Right forelimb (tissue), 1 donor: ENCODE measurements around the gene ACE2.
"Not testable (repeated sequence)": the region's sequence is repeated elsewhere in the genome, so short reads cannot be mapped to it uniquely, and the experiment has no call there.

Experiments used
- DNase-seq: peaks from one replicate; pipeline ENCODE4 v3.0.0-alpha.2; 2018

ACE2 gene

DNA sequence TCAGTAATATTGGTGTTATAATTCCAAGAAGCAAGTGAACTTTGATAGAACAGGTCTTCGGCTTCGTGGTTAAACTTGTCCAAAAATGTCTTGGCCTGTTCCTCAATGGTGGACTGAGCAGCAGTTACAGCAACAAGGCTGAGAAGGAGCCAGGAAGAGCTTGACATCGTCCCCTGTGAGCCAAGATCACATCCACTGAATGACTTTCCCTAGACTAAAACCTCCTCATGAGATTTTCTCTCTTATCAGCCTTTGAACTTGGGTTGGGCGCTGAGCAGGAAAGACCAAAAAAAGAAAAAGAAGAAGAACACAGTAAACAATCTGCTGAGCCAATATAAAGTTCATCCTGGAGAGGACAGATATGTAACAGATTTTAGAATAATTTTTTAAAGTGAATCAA is at the start of gene ACE2:
Gene ACE2, minus strand, starts transcription at position 216 of the 400 bp plus-strand sequence. Its CDS starts 49 bp downstream, at position 167.
- no peak for DNase-seq

DNA sequence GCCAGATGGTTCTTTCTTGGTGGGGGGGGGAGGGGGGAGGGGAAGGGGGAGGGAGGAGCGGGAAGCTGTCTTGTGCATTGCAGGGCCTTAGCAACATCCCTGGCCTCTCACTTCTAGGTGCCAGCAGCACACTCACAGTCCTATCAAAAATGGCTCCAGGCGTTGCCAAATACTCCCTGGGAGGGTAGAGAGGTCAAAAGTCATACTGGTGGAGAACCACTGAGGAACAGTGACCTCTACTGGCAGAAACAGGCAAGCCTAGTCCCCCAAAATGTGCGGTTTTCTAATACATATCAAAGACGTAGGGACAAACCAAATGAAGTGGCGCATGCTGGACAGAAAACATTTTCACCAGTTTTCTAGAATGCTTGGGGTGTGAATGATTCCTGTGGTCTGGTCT is 46.8 kb upstream of the ACE2 start:
- not testable (repeated sequence) for DNase-seq

DNA sequence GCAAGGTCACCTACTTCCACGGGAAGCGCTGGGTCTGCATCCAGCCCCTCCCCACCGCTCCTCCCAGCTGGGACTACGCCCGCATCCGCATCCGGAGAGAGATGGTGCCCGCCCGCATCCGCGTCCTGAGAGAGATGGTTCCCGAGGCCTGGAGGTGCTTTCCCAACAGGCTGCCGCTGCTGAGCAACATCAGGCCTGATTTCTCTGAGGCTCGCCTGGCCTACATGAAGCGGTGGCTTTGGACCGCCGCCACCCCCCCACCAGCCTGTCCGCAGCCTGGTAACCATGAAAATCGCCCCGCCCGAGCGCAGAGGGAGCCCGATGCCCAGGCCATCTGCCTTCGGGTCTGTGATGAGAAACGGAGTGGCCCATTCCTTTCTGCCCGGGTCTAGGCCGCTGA is 45.8 kb upstream of the ACE2 start:
- DNase-seq = no peak

DNA sequence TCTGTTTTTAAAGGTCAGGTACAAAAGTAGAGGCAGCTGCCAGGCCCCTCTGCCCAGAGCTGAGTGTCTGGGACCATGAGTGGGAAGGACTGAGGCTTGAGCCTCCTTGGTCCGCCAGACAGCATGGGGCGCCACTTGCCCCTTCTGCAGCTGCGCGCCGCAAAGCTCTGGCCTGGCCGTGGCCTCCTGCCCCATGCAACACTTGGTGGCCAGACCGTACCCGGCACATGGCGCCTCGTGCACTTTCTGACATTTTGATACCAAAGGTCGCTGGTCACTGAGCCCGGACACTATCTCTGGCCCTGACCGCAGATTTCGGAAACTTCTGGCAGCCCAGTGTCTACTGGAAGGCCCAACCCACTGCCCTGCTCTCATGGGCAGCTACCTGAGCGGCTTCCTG is 45.3 kb upstream of the ACE2 start:
- no peak for DNase-seq

DNA sequence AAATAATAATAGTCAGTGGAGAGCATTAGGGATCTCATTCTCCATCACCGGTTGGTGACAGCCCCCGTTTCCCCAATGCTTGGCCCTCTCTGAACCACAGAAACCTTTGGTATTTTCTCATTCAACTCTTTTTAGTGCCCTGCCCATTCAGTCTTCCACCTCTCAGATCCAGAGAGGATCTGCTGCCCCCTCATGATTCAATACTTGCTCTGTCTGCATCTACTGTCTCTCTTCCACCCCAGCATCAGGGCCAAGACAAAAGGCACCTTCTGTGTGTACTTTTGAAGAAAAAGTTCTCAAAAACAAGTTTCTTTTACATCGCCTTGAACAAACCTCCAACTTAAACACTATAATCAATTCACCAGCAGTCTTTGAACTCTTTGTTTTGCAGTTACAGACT is 44.5 kb upstream of the ACE2 start:
- no peak for DNase-seq

DNA sequence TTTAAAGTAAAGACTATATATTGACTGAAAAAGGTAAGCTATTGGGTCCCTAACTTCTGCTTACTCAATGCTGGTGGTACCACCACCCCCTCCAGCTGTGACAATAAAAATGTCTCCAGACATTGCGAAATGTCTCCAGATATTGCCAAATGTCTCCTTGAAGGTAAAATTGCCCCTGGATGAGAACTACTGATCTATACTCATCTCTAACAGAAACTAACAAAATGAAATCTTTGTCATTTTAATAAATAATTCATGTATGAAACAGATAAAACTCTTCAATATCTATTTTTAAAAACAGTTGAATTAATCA is 43.8 kb upstream of the ACE2 start:
- DNase-seq = no peak

DNA sequence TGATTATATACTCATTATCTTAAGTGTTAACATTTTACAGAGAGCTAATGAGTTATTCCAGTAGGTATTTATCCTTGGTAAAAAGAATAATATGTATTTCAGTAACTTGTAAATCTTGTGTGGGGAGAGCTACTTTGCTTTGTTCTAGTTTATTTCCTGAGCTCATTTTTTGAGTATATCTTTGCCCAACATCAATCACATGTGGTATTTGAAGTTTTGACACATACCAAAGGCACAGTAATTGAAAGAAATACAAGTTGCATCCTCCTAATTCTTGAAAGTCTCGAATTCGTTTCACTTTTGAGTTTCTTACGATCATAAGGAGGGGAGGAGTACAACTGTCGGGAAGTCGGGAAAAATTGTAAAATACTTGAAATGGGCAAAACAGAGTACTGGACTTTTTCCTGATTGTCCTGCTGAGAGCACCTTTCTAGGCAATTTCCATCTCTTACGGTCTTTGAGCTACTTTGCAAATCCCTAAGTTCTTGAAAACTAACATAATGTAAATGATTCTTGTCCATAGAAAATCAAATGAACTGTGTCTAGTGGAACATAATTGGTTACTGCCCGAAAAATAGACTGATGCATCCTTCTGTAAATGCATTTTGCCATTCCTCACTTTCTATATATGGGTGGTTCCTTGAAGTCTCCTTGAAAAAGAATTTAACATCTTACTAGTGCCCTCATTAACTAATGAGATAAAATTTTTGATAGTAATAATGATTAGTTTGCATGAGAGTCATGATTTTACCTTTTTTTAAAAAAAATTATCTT is 43.2 kb upstream of the ACE2 start:
- no peak for DNase-seq

DNA sequence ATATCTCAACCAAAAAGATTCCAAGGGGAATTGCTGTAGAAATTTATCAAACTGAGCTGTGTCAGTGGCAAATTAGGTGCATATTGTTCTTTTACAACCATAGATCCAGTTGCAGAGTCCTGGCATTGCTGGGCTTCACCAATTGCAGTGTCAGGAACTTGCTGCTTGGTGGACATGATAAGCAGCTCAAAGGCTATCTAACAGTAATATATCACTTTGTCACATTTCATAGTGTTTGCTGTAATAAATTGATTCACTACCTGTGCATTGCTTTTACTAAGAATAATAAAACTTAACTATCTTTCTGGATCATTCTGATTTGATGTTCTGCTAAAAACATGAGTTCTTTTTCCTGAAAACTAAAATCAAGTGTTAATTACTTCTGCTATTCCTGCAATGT is 30.9 kb upstream of the ACE2 start:
- DNase-seq = no peak

DNA sequence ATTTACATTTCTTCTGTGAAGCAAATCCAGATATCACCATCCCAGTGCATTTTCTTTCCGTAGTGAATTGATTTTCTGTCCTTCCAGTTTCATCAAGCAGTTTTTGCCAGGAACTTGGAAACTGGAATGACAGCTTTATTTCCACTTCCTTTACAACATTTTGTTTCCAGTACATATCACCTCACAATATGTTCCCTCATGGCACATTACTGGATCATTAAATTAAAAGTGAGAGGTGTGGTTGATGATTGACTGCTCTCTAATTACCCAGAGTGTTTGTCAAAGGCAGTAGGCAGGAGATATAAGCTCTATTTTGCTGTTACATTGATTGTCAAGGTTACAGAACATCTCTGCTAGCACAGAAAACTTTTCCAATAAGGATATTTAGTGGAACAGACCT is 22.3 kb upstream of the ACE2 start:
- DNase-seq = no peak

DNA sequence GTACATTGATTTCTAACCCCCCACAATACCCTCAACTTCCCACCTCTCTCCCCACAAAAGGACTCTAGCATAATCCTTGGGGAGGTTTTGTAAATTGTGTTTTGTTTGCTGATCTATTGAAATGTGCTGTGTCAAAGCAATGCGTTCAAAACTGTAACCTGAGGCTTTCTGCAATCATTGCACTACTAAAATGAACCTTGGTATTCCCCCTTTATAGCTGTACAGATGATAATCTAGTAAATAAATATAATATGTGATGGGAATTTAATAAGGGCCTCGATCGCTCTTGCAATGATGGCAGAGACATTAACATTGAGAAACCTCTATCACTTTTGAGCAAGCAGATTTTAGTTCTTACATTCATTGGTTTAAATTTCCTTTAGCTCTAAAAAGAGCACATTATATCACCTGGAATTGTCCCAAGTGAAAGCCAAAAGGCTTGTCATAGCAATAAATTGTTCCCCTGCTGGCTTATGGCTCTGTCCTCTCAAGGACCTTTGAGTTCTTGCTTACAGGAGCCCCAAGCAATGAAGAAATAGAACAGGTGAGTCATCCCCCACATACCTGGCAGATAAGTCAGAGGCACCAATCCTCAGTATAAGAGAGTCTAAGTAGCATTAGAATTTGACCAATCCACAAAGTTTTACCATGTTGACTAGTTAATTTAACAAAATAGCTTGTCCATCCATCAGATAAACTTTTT is 18.4 kb upstream of the ACE2 start:
- no peak for DNase-seq

DNA sequence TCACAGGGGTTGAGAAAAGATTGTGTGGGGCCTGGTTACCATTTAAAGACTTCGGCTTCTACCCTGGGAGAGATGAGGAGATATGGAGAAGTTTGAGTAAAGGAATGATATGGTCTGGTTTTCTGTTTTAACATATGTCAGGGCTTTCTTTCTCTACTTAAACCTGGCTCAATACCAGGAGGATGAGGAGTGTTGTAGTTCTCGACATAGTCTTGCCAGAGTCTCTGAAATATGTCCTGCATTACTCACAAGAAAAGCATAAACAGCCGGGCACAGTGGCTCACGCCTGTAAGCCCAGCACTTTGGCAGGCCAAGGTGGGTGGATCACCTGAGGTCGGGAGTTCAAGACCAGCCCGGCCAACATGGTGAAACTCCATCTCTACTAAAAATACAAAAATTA is 16.4 kb upstream of the ACE2 start:
- DNase-seq = no peak

DNA sequence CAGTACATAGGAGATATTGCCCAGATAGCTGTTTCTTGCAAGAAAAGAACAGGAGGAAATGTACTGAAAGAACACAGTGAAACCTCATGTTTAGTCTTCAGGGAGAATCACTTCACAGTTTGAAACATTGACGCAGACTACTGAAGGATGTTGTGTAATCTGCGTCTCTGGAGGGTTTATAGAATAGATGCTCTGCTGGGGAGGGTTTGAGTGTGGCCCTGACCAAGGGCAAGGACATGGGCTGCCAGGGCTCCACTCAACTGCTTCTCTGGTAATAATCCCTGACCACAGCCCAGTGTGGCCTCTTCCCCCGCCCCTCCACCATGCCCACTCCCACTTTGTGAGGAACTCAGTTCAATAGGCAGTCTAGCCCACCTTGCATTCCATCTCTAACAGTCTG is 15.8 kb upstream of the ACE2 start:
- no peak for DNase-seq

DNA sequence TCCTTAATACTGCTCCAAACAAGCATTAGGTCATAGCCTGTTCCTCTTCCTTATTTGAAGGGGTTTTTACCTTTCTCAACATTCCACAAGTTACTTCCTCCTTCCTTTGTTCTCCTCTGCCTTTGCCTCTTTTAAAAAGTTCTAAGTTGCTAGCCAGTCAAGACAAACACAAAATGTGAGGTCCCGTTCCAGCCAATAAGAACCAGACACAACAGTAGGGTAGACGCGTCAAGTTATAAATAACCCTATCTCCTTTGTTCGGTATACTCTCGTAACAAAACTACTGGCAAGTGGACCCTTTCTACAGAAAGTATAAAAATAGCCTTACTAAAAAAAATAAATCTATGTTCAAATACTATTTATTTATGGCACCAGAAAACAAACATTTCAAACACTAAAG is 6.3 kb upstream of the ACE2 start:
- no peak for DNase-seq

DNA sequence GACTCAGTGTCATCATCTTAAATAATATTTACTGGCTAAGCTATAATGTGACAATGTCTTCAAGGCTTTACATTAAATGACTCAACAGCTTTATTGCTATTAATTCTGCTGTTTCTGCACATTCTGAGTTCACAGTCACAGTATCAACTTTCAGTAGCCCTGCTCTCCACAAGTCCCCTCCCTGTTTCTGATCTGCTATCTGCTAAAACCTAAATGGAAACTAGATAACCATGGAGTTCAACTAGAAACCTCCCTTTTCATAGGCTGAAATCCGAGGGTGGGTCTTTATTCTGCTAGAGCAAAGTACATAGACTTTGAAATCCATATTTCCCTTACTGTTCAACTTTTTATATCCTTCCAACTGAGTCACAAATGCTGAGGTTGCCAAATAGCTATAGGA is 5.4 kb upstream of the ACE2 start:
- DNase-seq = no peak

DNA sequence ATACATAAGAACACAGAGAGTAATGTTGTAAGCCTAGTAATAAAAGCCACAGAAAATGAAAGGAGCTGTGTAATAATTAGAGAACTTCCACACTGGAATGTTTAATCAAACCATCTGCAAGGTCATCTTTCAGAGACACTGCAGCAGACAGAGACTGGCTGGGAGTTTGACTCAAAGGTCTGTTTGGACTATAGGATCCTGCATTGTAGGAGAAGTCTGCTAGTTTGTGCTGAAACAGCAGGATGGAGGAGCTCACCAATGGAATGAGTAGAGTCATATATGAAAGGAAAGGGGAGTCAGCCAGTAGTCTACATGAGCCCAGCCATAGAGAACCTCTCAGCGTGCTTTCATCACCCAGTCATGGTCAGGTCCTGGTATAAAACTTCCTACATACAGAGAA is 4.5 kb upstream of the ACE2 start:
- DNase-seq = no peak

DNA sequence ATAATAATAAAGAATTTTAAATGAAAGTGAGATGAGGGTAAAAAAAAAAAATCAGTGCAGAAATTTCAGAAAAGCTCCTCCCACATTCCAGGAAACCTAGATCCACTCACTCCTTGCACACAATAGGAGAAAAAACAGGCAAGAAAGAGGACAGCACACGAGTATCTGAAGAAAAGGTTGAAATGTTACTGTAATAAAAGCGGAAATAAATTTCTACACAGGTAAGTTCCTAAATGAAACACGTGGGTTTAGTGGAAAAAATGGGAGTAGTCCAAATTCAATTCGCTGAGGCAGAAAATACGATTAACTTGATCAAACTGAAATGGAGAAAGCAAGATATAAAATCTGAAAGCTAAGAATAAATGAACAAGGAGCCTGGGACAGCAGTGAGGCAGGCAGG is 2.0 kb upstream of the ACE2 start:
- DNase-seq = no peak

DNA sequence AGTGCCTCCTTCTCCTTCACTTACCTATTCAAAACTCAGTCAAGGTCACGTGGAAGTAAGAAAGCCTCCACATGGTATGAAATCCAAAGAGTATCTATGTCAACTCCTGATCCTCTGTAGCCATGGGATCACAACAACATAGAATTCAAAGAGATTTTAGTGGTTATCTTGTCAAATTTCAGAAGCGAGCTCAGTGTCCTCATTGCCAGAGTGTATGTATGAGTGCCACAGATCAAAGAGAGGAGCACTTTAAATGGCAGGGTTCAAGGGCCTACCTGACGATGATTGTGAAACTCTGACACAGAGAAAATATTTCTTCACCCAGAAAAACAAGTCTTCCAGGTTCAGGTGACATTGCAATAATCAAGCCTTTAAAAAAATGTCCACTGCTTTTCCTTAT is 1.2 kb upstream of the ACE2 start:
- DNase-seq = no peak

DNA sequence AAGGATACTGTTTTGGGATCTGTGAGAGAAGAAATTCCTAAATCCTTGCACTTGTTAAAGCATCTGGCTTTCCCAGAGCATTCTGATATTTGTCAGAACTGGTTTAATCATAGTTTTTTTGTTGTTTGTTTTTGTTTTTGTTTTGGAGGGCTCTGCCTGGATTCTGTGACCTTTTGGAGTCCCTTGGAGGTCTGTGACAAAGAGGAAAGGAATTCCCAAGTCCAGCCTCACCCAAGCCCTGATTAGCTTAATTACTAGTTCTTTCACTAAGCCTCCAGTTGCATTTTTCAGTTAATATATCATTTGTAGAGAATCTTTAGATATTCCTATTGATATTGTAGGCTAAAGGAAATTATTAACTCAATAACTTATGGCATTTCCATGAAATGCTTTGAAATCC is 711 bp downstream of the ACE2 start:
- DNase-seq = no peak

DNA sequence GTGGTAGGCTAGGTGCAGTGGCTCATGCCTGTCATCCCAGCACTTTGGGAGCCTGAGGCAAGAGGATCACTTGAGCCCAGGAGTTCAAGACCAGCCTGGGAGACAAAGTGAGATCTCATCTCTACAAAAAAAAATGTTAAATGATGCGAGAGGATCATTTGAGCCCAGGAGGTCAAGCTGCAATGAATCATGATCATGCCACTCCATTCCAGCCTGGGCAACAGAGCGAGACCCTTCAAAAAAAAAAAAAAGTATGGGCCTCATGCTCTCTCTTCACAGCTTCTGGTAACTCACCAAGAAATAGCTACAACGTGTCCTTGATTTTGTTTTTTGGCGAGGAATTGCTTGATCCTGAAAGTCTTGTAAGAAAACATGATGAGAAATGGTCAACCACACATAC is 1.3 kb downstream of the ACE2 start:
- DNase-seq = no peak

DNA sequence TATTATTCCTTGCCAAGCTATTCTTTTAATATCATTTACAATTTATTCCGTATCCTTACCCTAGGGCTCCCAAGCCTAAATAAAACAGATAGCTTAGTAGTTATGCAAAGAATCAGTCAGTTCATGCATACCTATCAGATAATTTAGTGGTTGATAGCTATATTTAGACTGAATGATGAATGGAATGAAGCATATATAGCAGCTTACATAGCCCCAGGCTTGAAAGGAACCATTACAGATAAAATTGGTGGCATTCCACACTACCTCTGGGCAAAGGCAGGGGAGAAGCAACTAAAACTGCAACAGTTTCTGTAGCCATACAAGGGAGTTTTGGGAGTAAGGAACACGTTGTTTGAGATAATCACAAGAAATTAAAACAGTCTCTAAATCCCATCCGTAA is 2.7 kb downstream of the ACE2 start:
- DNase-seq = no peak

DNA sequence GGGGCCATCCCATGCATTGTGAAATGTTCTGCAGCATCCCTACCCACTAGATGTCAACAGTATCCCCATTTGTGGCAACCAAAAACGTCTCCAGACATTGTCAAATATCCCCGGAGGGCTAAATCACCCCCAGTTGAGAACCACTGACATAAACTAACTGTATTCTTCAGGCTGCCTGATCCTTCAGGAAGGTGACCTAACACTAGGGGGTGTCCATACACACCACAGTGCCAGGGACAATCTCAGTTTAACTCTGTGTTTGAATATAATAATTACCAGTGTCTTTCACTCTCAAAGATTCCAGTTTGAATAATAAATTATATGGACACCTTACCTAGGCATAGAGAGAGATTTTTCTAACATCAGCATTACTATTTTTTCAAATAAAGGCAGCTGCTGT is 6.4 kb downstream of the ACE2 start:
- DNase-seq = no peak

DNA sequence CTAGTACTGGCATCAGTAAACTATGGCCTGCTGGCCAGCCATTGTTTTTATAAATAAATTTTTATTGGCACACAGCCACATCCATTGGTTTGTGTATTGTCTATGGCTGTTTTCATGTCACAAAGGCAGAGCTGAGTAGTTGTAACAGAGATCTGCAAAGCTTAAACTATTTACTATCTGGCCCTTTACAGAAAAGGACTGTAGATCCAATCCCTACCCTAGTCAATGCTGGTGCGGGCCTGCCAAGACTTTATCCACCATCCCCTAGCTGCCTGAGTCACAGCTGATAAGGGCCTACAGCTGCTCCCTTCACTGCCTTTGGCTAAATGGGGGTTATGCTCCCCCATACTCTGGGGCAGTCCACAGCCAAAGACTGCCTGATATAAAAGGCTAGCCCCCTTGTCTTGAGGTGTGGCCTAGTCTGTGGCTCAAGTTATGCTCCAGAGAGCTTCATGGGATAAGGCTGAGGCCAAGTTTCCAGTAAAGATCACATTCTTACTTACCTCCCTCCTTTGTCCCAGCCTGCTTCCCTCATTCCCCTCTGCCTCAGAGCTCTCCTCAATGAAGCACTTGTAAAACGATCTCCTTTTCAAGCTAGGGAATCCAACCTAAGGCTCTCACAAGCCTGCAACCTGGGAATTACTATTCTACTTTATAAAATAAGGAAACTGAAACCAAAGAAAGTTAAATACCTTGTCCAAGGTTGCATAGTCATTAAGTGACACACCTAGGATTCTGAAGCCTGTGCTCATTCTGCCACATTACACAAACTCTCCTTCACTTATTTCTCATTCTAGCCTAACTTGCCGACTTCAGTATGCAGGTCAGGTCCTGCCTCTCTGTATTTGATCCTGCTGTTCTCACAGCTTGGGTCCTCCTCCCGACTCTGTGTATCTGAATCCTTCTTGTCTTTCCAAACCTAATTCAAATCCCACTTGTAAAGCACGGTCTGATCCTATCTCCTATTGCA is 20.7 kb downstream of the ACE2 start:
- no peak for DNase-seq

DNA sequence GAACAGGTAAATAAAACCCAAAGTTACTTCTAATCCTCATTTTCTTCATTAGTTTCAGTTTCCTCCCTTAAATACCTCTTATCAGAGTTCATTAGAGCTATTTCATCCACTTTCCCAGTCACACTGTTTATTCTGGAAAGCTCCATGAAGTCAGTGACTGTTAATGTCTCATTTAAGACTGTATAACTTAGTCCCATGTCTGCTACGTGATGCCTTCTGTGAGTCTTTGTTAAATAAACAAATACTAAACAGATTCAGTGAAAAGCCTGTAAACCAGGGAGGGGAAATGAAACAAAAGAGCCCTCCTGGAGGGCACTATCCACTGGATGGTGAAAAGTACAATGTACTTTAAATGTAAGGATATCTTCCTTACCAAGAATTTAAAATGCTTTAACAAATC is 24.7 kb downstream of the ACE2 start:
- DNase-seq = no peak

DNA sequence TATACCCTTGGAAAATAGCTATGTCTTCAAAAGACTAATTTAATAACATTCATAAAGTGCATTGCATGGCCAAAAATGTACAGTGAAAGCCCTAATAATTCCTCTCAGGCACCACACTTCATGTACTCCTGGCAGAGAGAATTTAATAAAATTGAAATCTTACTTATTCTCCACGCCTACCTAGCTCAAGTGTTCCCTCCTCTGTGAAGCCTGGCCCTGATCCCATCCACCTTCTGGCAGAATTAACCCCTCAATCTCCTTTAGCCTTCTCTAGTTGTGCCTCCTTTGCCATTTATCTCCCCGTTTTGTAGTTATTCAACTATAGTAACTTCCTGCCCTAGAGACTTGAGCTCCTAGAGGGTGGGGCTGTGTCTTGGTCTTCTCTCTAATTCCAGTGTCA is 26.7 kb downstream of the ACE2 start:
- DNase-seq = no peak
